SK-N-SH (cell line): Measurements from ENCODE around the gene CFAP58. TPM values are rescaled to one million over a fixed set of nuclear protein-coding genes. Genes with fewer than 3 reads are reported as not detected.
A peak's percentile ranks its signal among the peaks of the same experiment; 100 is the strongest.

Source experiments
- CTCF ChIA-PET: fragments of 300-600, 350-600 bp; formaldehyde crosslinking; extraction: SDS; loops from one replicate; lab custom pipeline; 2021; lab: Yijun Ruan, JAX
- POLR2A ChIA-PET: fragments of 350-600 bp; sonication (Branson Sonifier 250); formaldehyde crosslinking; extraction: SDS; loops from one replicate; lab custom pipeline; 2020; ENCODE audit warnings: antibody characterized with exemption, inconsistent platforms; lab: Yijun Ruan, JAX
- DNase-seq: peaks from one replicate; pipeline ENCODE4 v3.0.0; 2012
- H2AFZ ChIP-seq: fragments of 200-600 bp; sonication (generic); 2 replicates; pipeline ENCODE4 v1.8.1; 2016; ENCODE audit warnings: antibody characterized with exemption, mild to moderate bottlenecking, low read depth
- H3F3A ChIP-seq: fragments of 200-600 bp; sonication (generic); replicated peaks from 2 replicates; pipeline ENCODE3; 2016; ENCODE audit warnings: antibody characterized with exemption, mild to moderate bottlenecking; ENCODE audit not compliant: insufficient read depth
- H3K27ac ChIP-seq, 2 experiments: fragments of 200-500 bp in 1 of 2; fragments of 200-600 bp in 1 of 2; sonication (Bioruptor generic) in 1 of 2; sonication (generic), shearing (Covaris generic) in 1 of 2; 2 replicates each; pipeline versions ENCODE4 v1.5.1 to v1.6.1; 2014 to 2016; ENCODE audit warnings: low read depth in 2 of 2, inconsistent platforms in 1 of 2, low read length in 1 of 2, mild to moderate bottlenecking in 1 of 2, mixed read lengths in 1 of 2
- H3K27me3 ChIP-seq: fragments of 200-600 bp; sonication (generic), shearing (Covaris generic); 2 replicates; pipeline ENCODE4 v1.6.1; 2016; ENCODE audit warnings: mixed run types; ENCODE audit not compliant: insufficient read depth
- H3K36me3 ChIP-seq, 2 experiments: fragments of 200-500 bp in 1 of 2; fragments of 200-600 bp in 1 of 2; sonication (Bioruptor generic) in 1 of 2; sonication (generic) in 1 of 2; replicated peaks in 1 of 2; 2 replicates each; pipeline versions ENCODE3 to v1.5.1; 2014 to 2016; ENCODE audit warnings: low read length in 1 of 2, mild to moderate bottlenecking in 1 of 2; ENCODE audit not compliant: insufficient read depth in 2 of 2, control insufficient read depth in 1 of 2
- H3K4me1 ChIP-seq, 2 experiments: fragments of 200-500 bp in 1 of 2; fragments of 200-600 bp in 1 of 2; sonication (Bioruptor generic) in 1 of 2; sonication (generic), shearing (Covaris generic) in 1 of 2; 2 replicates each; pipeline versions ENCODE4 v1.5.1 to v1.6.1; 2014 to 2016; ENCODE audit warnings: low read depth in 1 of 2, low read length in 1 of 2, mixed run types in 1 of 2; ENCODE audit not compliant: insufficient read depth in 2 of 2, control insufficient read depth in 1 of 2
- H3K4me2 ChIP-seq: fragments of 200-600 bp; sonication (generic), shearing (Covaris generic); 2 replicates; pipeline ENCODE4 v1.6.1; 2017; ENCODE audit warnings: mixed run types
- H3K4me3 ChIP-seq, 2 experiments: fragments of 200-500 bp in 1 of 2; fragments of 200-600 bp in 1 of 2; sonication (Bioruptor generic) in 1 of 2; sonication (generic), shearing (Covaris generic) in 1 of 2; 2 replicates each; pipeline versions ENCODE4 v1.5.1 to v1.8.1; 2014 to 2016; ENCODE audit warnings: low read depth in 2 of 2, inconsistent platforms in 1 of 2, low read length in 1 of 2, mild to moderate bottlenecking in 1 of 2, mixed read lengths in 1 of 2, moderate library complexity in 1 of 2
- H3K79me2 ChIP-seq: fragments of 200-600 bp; sonication (generic); 2 replicates; pipeline ENCODE4 v1.8.1; 2017; ENCODE audit warnings: mild to moderate bottlenecking; ENCODE audit not compliant: insufficient read depth
- H3K9ac ChIP-seq: fragments of 200-600 bp; sonication (generic); 2 replicates; pipeline ENCODE4 v1.6.1; 2017; ENCODE audit warnings: mixed run types
- H3K9me2 ChIP-seq: fragments of 200-600 bp; sonication (generic); 2 replicates; pipeline ENCODE4 v1.6.1; 2017; ENCODE audit warnings: mixed run types
- H3K9me3 ChIP-seq: fragments of 200-600 bp; sonication (generic); 2 replicates; pipeline ENCODE4 v1.6.1; 2017; ENCODE audit warnings: mixed run types, mild to moderate bottlenecking, moderate library complexity
- H4K20me1 ChIP-seq: fragments of 200-600 bp; sonication (generic); 2 replicates; pipeline ENCODE4 v1.6.1; 2017; ENCODE audit warnings: mild to moderate bottlenecking, mixed run types; ENCODE audit not compliant: insufficient read depth
- CHD2 ChIP-seq: fragments of 150-350 bp; IDR thresholded peaks from 2 replicates; pipeline ENCODE4 v1.6.1; 2018; ENCODE audit warnings: low read length; ENCODE audit not compliant: partially characterized antibody
- CTCF ChIP-seq: fragments of 200-600 bp; sonication (generic); IDR thresholded peaks from 2 replicates; pipeline ENCODE4 v1.6.1; 2017; ENCODE audit warnings: antibody characterized with exemption, mild to moderate bottlenecking, moderate library complexity
- ELF1 ChIP-seq: IDR thresholded peaks from 2 replicates; pipeline ENCODE4 v1.4.0; 2012
- EZH2phosphoT487 ChIP-seq: fragments of 200-600 bp; sonication (generic); IDR thresholded peaks from 2 replicates; pipeline ENCODE4 v1.6.1; 2017; ENCODE audit warnings: low read depth, mixed run types, mild to moderate bottlenecking, antibody characterized with exemption, moderate library complexity, borderline replicate concordance
- FOSL2 ChIP-seq: IDR thresholded peaks from 2 replicates; pipeline ENCODE4 v1.4.0; 2012; ENCODE audit warnings: low read depth, mild to moderate bottlenecking, moderate library complexity, borderline replicate concordance
- FOXJ3 ChIP-seq: sonication (generic); formaldehyde crosslinking; IDR thresholded peaks from 2 replicates; pipeline ENCODE4 v1.5.1; 2020; ENCODE audit warnings: mild to moderate bottlenecking, missing genetic modification reagents
- FOXM1 ChIP-seq: IDR thresholded peaks from 2 replicates; pipeline ENCODE4 v1.4.0; 2012; ENCODE audit warnings: low read depth, mild to moderate bottlenecking
- GATA2 ChIP-seq: sonication (generic); formaldehyde crosslinking; IDR thresholded peaks from 2 replicates; pipeline ENCODE4 v1.5.0; 2020; ENCODE audit warnings: mild to moderate bottlenecking, missing genetic modification reagents
- JUND ChIP-seq: IDR thresholded peaks from 2 replicates; pipeline ENCODE4 v1.4.0; 2012
- MEF2A ChIP-seq: IDR thresholded peaks from 2 replicates; pipeline ENCODE4 v1.4.0; 2012; ENCODE audit warnings: low read depth, borderline replicate concordance
- MXI1 ChIP-seq: IDR thresholded peaks from 2 replicates; pipeline ENCODE4 v1.6.1; 2012; ENCODE audit warnings: mild to moderate bottlenecking, low read depth, low read length, improper control_type of control experiment
- NRF1 ChIP-seq: IDR thresholded peaks from 2 replicates; pipeline ENCODE4 v1.6.1; 2012; ENCODE audit warnings: low read depth, mild to moderate bottlenecking, low read length
- PBX3 ChIP-seq: IDR thresholded peaks from 2 replicates; pipeline ENCODE4; 2012
- RFX5 ChIP-seq: IDR thresholded peaks from 2 replicates; pipeline ENCODE4 v1.6.1; 2012; ENCODE audit warnings: mild to moderate bottlenecking, improper control_type of control experiment, low read length
- RXRA ChIP-seq: IDR thresholded peaks from 2 replicates; pipeline ENCODE4 v1.4.0; 2012; ENCODE audit warnings: low read depth, mild to moderate bottlenecking, borderline replicate concordance
- TAF1 ChIP-seq: IDR thresholded peaks from 2 replicates; pipeline ENCODE4 v1.6.1; 2012; ENCODE audit warnings: low read depth, mild to moderate bottlenecking, low read length, moderate library complexity, borderline replicate concordance
- USF1 ChIP-seq: IDR thresholded peaks from 2 replicates; pipeline ENCODE4 v1.4.0; 2012; ENCODE audit warnings: low read depth, borderline replicate concordance
- USF2 ChIP-seq: fragments of 150-350 bp; IDR thresholded peaks from 2 replicates; pipeline ENCODE4 v1.6.1; 2017; ENCODE audit warnings: antibody characterized with exemption, low read length, low read depth, borderline replicate concordance
- WGBS: methylation state at CpG from one replicate; pipeline ENCODE4 v1.1.6; 2017; ENCODE audit warnings: low lambda C conversion rate; 5-methylcytosine and 5-hydroxymethylcytosine counted together
- polyA plus RNA-seq, 3 experiments: library from polyadenylated mRNA; depleted of rRNA; stranded (reverse); fragments of >200 nt; gene quantifications; 2 replicates each; pipeline ENCODE4 v1.2.3, GENCODE V29; 2012

The CFAP58 gene
- polyA plus RNA-seq, 1 of the 3 experiments (the other 2 are of a cell fraction): 0.38 TPM

- WGBS: 43% methylated on average over 7 of the region's 7 CpGs
- ChIA-PET POLR2A (interaction anchor here (0.5 to 1.3 kb wide), 2 partner anchors 14 to 681 kb away, joined by 3 read pairs; no protein-coding TSS in a partner anchor), CTCF (interaction anchor here (0.8 to 5.1 kb wide), 6 partner anchors 14 to 119 kb away, joined by 3 to 26 read pairs (median 4); no protein-coding TSS in a partner anchor)
- no peaks in the 10 kb centered on the region for H3K9me2 ChIP-seq
- no peak overlapping the region for H3K4me3 ChIP-seq
- no peaks in the 10 kb centered on the region for H3K36me3 ChIP-seq
- H3K9me3 ChIP-seq: no peaks in the 10 kb centered on the region
- no peak overlapping the region for H3K9ac ChIP-seq
- peak overlapping the region in 1 of 2 experiments; percentile 84; a peak in 2 of 4 replicates for H3K27ac ChIP-seq
- peaks cover 0 to 33% of the 10 kb centered on the region in 2 experiments; a peak in 2 of 4 replicates for H3K4me1 ChIP-seq
- no peak overlapping the region for H3K4me2 ChIP-seq
- no peaks in the 10 kb centered on the region for H4K20me1 ChIP-seq
- H3K79me2 ChIP-seq: no peaks in the 10 kb centered on the region
- H3K27me3 ChIP-seq: no peaks in the 10 kb centered on the region
- no peak overlapping the region for H2AFZ ChIP-seq
- no peaks in the 10 kb centered on the region for H3F3A ChIP-seq
- peak; percentile 59 for DNase-seq
- TF ChIP-seq EZH2phosphoT487 (no peak), USF2 (no peak), CTCF (no peak), PBX3 (no peak), CHD2 (peak; percentile 56), JUND (no peak), FOXM1 (no peak), GATA2 (CRISPR knock-in tag) (peak; percentile 57), MXI1 (peak; percentile 70; the same call in 1 of the 2 replicates), FOSL2 (no peak), RXRA (no peak), FOXJ3 (CRISPR knock-in tag) (no peak), TAF1 (no peak), RFX5 (no peak), NRF1 (no peak), MEF2A (no peak), ELF1 (no peak), USF1 (no peak)
These were observed 148.4 kb downstream of the CFAP58 start for GRCh38 chr10:104501864-104502579.
